LNCAP (cell line): ENCODE data around the gene SLC2A10.

Experiments
- CTCF ChIP-seq: fragments of 450-650 bp; IDR thresholded peaks from 2 replicates; pipeline ENCODE4 v1.5.1; 2017; ENCODE audit warnings: mild to moderate bottlenecking

The SLC2A10 gene

GRCh38 chr20:46677608-46678007 is 31.8 kb upstream of the SLC2A10 start:
- no peak for TF ChIP-seq CTCF

GRCh38 chr20:46678516-46678915 is 30.9 kb upstream of the SLC2A10 start:
- no peak for TF ChIP-seq CTCF

- TF ChIP-seq CTCF = no peak
Observed at GRCh38 chr20:46680684-46681031, 28.8 kb upstream of the SLC2A10 start.

- peak; percentile 84 for TF ChIP-seq CTCF
Observed at GRCh38 chr20:46681032-46681854, 28.2 kb upstream of the SLC2A10 start.

- TF ChIP-seq CTCF = no peak
Observed at GRCh38 chr20:46682063-46682821, 27.2 kb upstream of the SLC2A10 start.

GRCh38 chr20:46683011-46683667 is 26.3 kb upstream of the SLC2A10 start:
- no peak for TF ChIP-seq CTCF

- TF ChIP-seq CTCF = no peak
Observed at GRCh38 chr20:46683668-46683938, 25.8 kb upstream of the SLC2A10 start.
